HG02588 (cell line): ENCODE measurements around the gene OLFM1.
"Not testable (repeated sequence)": the region's sequence is repeated elsewhere in the genome, so short reads cannot be mapped to it uniquely, and the experiment has no call there.

Experiments
- ATAC-seq: cut with Tn5 transposase; IDR thresholded peaks from one replicate; pipeline ENCODE4 v1.9.1; 2021; ENCODE audit warnings: mild to moderate bottlenecking, moderate library complexity; ENCODE audit not compliant: unreplicated experiment

The OLFM1 gene

DNA sequence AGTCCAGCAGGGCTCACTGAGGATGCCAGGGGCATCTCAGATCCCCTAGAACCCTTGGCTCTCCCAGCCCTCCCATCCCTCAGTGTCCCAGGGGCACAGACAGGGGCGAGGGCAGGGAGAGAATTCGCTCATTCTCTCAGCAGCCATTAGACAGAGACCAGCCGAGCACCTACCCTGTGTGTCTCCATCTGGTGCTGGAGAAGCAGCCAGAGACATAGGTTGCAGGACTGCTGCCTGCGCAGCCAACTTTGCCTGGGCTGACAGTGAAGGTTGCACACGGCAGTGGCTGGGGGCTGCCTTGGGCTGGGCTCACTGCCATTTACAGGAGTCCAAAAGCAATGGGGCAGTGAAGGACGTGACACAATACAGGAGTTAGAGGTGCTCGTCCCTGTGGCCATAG, 60.9 kb downstream of the OLFM1 start:
- ATAC-seq = no peak

- not testable (repeated sequence) for ATAC-seq
Measured at GRCh38 chr9:135149901-135150300, 62.4 kb downstream of the OLFM1 start.

DNA sequence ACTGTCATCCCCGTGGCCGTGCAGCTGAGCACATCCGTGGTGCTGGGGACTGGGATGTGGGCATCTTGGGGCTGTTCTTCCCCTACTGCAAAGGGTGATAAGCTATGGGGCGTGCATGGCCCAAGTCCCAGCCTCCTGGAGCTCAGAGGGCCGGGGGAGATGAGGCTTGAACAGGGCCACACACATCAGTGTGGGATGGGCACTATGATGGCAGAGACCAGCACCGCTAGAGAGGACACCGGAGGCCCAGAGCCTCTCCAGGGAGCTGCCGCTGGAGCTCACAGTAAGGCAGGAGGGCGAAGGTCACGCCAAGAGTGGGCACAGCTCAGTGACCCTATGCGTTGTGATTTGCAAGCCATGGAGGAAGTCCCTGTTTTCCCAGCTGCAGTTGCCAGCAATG, 63.5 kb downstream of the OLFM1 start:
- no peak for ATAC-seq

GRCh38 chr9:135151757-135152613, 64.5 kb downstream of the OLFM1 start:
- ATAC-seq = no peak

GRCh38 chr9:135152614-135153334, 65.3 kb downstream of the OLFM1 start:
- no peak for ATAC-seq

DNA sequence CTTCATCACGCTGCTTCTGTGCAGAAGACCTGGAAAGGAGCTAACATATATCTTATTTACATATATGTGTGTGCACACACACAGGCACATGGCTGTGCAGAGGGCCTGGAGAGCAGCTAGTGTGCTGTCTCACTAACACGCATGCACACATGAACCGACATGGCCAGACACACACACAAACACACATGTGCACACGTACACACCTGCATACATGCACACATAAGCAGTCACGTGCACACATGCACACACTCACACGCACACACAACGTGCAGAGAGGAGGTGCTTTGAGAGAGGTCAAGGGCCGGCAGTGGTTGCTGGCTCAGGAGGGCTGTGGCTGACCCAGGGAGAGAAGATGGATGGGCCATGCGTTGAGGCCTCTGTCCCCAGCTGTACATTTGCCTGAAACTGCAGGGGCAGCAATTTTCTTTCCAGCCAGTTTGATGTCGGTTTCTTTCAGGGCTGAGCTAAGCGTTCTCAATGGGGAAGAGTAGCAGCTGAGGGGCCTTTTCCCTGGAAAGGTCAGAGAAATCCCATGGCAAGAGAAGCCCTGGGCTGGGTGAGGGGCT, 66.7 kb downstream of the OLFM1 start:
- no peak for ATAC-seq

- ATAC-seq = no peak
Measured at GRCh38 chr9:135155396-135155795, 67.9 kb downstream of the OLFM1 start.

DNA sequence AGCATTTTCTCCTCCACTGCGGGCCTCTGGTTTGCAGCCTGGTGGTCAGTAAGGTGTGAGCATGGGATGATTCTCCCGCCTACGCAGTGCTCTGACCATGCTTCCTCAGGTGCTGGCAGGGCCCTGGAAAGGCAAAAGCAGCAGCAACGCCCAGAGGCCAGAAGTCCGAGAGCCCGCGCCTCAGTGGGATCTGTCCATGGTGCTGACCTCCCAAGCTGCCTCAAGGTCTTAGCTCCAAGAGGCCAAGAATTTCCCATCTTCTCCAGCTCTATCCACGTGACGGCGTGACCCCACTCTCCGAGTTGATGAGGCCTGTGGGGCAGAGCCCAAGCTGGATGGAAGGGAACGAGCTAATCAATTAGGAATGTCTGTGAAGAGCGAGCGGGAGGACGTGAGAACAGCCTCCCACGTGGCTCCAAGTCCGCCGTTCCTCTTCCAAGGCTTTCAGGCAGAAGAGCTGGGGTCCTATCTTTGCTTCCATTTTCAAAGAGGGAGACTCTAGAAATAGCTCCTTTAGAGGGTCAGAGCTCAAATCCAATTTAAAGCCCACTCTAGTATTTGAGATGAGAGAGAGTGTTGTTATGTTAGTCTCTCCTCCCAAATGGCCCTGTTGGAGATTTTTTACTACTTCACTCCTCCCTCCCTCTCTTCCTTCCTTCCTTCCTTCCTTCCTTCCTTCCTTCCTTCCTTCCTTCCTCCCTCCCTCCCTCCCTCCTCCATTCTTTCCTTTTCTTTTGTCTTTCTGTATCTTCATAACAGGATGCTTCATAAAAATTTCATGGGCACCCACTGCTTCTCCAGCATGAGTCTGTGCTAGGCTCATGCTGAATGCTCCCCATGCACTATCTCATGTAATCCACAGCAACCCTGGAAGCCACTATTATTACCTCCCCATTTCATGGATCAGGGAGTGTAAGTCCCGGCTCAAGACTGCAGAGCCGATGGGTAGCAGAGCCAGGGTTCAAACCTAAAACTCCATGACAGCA, 69.3 kb downstream of the OLFM1 start:
- no peak for ATAC-seq

- no peak for ATAC-seq
Measured at GRCh38 chr9:135157856-135158563, 70.5 kb downstream of the OLFM1 start.

DNA sequence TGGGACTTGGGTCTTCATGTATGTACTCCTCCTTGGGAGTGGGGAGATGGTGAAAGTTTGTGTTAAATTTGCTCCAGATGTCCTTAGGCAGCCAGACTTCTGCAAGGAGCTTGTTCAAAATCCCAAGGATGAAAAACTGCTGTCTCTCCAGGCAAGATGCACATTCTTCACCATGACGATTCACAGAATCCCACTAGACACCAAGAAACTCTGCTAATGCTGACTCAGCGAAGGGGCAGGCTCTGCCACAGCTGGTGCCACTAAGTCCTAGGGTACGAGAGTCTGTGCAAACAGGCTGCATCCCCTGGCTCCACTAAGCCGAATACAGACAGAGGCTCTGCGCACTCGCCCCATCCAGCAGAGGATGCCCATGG, 71.1 kb downstream of the OLFM1 start:
- ATAC-seq = no peak

- no peak for ATAC-seq
Measured at GRCh38 chr9:135159801-135160200, 72.3 kb downstream of the OLFM1 start.

GRCh38 chr9:135160862-135161261, 73.4 kb downstream of the OLFM1 start:
- ATAC-seq = no peak

DNA sequence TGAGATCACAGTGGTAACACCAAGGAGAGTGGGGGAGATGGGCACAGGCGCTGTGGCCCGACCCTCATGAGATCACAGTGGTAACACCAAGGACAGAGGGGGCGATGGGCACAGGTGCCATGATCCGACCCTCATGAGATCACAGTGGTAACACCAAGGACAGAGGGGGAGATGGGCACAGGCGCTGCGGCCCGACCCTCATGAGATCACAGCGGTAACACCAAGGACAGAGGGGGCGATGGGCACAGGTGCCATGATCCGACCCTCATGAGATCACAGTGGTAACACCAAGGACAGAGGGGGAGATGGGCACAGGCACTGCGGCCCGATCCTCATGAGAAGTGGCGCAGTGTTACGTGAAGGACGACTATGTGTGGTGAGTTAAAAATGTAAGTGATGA, 75.1 kb downstream of the OLFM1 start:
- ATAC-seq = not testable (repeated sequence)

- ATAC-seq = no peak
Measured at GRCh38 chr9:135163023-135163780, 75.7 kb downstream of the OLFM1 start.

GRCh38 chr9:135164036-135164435, 76.6 kb downstream of the OLFM1 start:
- no peak for ATAC-seq

DNA sequence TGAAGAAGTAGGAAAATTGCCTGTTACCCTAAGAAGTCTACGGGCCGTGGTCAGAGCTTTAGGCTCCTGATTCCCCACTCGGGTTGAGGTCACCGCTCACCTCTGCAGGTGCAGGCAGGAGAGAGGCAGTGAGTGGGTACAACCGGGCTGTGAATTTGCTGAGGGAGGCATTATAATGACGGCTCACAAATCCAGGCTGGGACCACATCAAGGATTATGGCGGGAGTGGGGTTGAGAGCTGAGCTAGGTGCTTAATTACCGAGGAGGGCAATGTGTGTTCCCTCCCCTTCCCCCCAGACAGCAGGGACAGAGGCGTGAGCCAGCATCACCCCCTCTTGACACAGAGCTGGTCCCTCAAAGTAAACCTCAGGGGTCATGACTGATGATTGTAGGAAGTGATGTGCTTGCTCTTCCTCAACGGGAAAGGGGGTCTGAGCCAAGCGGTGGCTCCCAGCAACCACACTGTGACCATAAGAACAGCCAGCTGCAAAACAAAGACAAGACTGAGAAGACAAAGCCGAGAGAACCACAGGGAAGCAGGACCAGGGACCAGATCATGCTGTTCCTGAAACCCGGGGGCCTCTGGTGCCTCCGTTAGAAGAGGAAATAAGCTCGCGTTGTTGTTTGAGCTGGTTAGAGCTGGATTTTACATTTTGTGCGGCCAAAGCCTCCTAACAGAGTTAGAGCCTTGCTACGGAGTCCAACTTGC, 77.7 kb downstream of the OLFM1 start:
- ATAC-seq = no peak

GRCh38 chr9:135165756-135166519, 78.5 kb downstream of the OLFM1 start:
- ATAC-seq = no peak

- ATAC-seq = no peak
Measured at GRCh38 chr9:135166565-135166964, 79.1 kb downstream of the OLFM1 start.
